ENCODE measurements around the gene MAGT1.
"Not testable (repeated sequence)": the region's sequence is repeated elsewhere in the genome, so short reads cannot be mapped to it uniquely, and the experiment has no call there.

DNA sequence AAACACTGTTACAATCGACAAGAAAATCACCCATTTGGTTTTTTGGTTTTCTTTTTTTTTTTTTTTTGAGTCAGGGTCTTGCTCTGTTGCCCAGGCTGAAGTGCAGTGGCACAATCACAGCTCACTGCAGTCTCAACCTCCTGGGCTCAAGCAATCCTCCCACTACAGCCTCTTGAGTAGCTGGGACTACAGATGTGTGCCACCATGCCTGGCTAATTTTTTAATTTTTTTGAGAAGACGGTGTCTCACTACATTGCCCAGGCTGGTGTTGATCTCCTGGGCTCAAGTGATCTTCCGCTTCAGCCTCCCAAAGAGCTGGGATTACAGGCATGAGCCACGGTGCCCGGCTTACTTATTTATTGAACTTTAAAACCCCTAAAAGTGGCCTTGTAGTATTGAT, 63.7 kb downstream of the MAGT1 start:
- TF ChIP-seq, protein P1, sequence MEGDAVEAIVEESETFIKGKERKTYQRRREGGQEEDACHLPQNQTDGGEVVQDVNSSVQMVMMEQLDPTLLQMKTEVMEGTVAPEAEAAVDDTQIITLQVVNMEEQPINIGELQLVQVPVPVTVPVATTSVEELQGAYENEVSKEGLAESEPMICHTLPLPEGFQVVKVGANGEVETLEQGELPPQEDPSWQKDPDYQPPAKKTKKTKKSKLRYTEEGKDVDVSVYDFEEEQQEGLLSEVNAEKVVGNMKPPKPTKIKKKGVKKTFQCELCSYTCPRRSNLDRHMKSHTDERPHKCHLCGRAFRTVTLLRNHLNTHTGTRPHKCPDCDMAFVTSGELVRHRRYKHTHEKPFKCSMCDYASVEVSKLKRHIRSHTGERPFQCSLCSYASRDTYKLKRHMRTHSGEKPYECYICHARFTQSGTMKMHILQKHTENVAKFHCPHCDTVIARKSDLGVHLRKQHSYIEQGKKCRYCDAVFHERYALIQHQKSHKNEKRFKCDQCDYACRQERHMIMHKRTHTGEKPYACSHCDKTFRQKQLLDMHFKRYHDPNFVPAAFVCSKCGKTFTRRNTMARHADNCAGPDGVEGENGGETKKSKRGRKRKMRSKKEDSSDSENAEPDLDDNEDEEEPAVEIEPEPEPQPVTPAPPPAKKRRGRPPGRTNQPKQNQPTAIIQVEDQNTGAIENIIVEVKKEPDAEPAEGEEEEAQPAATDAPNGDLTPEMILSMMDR (IDR thresholded peaks at IDR 0.05): not testable (repeated sequence)
- TF ChIP-seq POLR2AphosphoS5, POLR2A (IDR thresholded peaks at IDR 0.05): not testable (repeated sequence)
